Left lung (tissue), 10 donors: ENCODE results near the gene WNT11. TPM values are rescaled to one million over a fixed set of nuclear protein-coding genes. Genes with fewer than 3 reads are reported as not detected.
A peak's percentile ranks its signal among the peaks of the same experiment; 100 is the strongest.

ENCODE experiments used
- ATAC-seq: fragments of 200-7000 bp; cut with Tn5 transposase; one replicate; pipeline ENCODE4 v1.9.1; 2020; ENCODE audit warnings: moderate library complexity
- DNase-seq, 4 donors: peaks; one replicate each; pipeline ENCODE4 v3.0.0-alpha.2; 2013 to 2020
- H3K27ac ChIP-seq, 2 donors: fragments of 200-600 bp; sonication (generic) in 1 of 2; one replicate each; pipeline versions ENCODE4 v1.5.0 to v1.8.0; 2020 to 2021
- H3K27me3 ChIP-seq, 2 donors: fragments of 200-600 bp; sonication (generic) in 1 of 2; one replicate each; pipeline versions ENCODE4 v1.5.0 to v1.8.0; 2020 to 2021
- H3K36me3 ChIP-seq, 2 donors: fragments of 200-600 bp; sonication (generic) in 1 of 2; one replicate each; pipeline versions ENCODE4 v1.5.0 to v1.8.0; 2020 to 2021
- H3K4me1 ChIP-seq, 2 donors: fragments of 200-600 bp; one replicate each; pipeline ENCODE4 v1.8.0; 2021
- H3K4me3 ChIP-seq, 2 donors: fragments of 200-600 bp; sonication (generic) in 1 of 2; one replicate each; pipeline versions ENCODE4 v1.5.0 to v1.8.0; 2020 to 2021; ENCODE audit warnings: mild to moderate bottlenecking in 1 of 2
- H3K9me3 ChIP-seq, 2 donors: fragments of 200-600 bp; sonication (generic) in 1 of 2; one replicate each; pipeline versions ENCODE4 v1.5.0 to v1.8.0; 2020 to 2021
- intact Hi-C, 2 donors: fragments of 100-400 bp; cut with DNase I; formaldehyde crosslinking; loops; one replicate each; pipeline versions ENCODE4 v1.11.2 to v1.14.2; 2022
- polyA plus RNA-seq, 6 donors: library from polyadenylated mRNA; unstranded; fragments of 120-200 nt; gene quantifications; one replicate each; pipeline ENCODE4 v1.2.1, GENCODE V29; 2013; ENCODE audit not compliant: insufficient read length in 6 of 6
- total RNA-seq, 2 donors: library from RNA; stranded (reverse); fragmentation: NEBNext Ultra II Directional; extraction: Animal tissue kit (Norgen Biotek cat#: 25700); gene quantifications; one replicate each; pipeline ENCODE4 v1.2.1, GENCODE V29; 2021
- TF ChIP-seq, protein P1 (sequence below), 2 donors: fragments of 200-600 bp; sonication (generic) in 1 of 2; IDR thresholded peaks; one replicate each; pipeline versions ENCODE4 v1.5.0 to v1.8.0; 2021; ENCODE audit warnings: antibody characterized with exemption in 2 of 2
- donor health status: DM: no; HTN: yes; CAD: no.
- donor health status: DM: no; HTN: no; CAD: no.

WNT11 gene
- total and polyA plus RNA-seq, 8 donors, result 1.3 to 64.0 (median 54.3) TPM

DNA sequence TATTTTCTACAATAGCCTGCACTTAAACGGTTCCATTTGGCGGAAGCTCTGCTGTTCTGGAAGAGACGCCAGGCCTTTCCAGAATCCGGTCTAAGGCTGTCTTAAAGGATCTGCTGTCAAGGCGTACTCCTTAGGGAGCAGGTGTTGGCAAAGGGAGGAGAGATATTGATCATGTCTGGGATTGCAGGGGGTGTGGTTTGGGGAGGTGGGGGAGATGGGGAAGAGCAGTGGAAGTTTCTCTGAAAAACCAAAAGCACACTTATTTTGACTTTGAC, 22.5 kb upstream of the WNT11 start:
- H3K9me3 ChIP-seq, result no peaks in the 10 kb centered on the region
- no peaks in the 10 kb centered on the region for H3K36me3 ChIP-seq
- H3K4me1 ChIP-seq, result peaks cover 0 to 4% of the 10 kb centered on the region in 2 donors
- no peak overlapping the region for H3K27ac ChIP-seq
- DNase-seq, result no peak
- TF ChIP-seq, protein P1, sequence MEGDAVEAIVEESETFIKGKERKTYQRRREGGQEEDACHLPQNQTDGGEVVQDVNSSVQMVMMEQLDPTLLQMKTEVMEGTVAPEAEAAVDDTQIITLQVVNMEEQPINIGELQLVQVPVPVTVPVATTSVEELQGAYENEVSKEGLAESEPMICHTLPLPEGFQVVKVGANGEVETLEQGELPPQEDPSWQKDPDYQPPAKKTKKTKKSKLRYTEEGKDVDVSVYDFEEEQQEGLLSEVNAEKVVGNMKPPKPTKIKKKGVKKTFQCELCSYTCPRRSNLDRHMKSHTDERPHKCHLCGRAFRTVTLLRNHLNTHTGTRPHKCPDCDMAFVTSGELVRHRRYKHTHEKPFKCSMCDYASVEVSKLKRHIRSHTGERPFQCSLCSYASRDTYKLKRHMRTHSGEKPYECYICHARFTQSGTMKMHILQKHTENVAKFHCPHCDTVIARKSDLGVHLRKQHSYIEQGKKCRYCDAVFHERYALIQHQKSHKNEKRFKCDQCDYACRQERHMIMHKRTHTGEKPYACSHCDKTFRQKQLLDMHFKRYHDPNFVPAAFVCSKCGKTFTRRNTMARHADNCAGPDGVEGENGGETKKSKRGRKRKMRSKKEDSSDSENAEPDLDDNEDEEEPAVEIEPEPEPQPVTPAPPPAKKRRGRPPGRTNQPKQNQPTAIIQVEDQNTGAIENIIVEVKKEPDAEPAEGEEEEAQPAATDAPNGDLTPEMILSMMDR (IDR thresholded peaks at IDR 0.05), result no peak
- H3K27me3 ChIP-seq, result no peaks in the 10 kb centered on the region
- no peak overlapping the region for H3K4me3 ChIP-seq
- intact Hi-C loops, result no loop called here
- no peak for ATAC-seq

DNA sequence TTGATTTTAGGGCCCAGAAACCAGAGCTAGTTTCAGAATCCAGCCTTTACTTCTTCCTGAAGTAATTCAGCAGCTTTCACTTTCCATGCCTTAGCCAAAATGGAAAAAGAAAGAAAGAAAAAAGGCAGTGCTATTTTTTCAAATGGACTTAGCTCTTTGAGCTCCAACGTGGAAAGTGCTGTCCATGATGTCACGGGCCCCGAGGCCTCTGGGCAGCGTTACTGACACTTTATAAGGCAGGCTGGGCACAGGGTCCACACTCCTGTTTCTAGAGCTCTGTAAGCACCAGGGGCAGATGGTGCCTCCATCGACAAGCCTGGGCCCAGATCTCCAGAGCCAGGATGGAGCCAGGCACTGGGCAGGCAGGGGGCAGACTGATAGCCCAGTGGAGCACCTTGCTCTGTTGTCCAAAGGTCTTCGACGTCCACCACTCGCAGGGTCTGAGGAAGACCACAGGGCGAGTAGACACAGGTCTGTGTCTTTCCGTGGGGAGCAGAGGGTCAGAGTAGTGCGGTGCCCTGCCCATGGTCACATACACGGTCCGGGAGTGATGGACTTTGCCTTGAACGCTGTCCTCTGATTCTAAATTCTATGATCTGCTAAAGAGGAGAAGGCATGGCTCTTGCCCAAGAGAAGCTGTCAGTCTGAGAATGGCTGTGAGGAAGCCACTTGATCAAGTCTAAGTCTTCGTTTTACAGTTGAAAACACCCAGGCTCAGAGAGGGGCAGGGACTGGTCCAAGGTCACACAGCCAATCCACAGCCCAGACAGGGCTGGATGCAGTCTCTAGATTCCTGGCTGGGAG, 22.0 kb upstream of the WNT11 start:
- no peak overlapping the region for H3K4me3 ChIP-seq
- H3K27me3 ChIP-seq, result no peaks in the 10 kb centered on the region
- DNase-seq, result peak in 1 of 4 donors; percentile 31
- H3K9me3 ChIP-seq, result no peaks in the 10 kb centered on the region
- TF ChIP-seq, protein P1 (IDR thresholded peaks at IDR 0.05), result no peak
- no peaks in the 10 kb centered on the region for H3K36me3 ChIP-seq
- no peaks in the 10 kb centered on the region for H3K4me1 ChIP-seq
- intact Hi-C loops, result no loop called here
- H3K27ac ChIP-seq, result no peak overlapping the region
- ATAC-seq, result no peak

DNA sequence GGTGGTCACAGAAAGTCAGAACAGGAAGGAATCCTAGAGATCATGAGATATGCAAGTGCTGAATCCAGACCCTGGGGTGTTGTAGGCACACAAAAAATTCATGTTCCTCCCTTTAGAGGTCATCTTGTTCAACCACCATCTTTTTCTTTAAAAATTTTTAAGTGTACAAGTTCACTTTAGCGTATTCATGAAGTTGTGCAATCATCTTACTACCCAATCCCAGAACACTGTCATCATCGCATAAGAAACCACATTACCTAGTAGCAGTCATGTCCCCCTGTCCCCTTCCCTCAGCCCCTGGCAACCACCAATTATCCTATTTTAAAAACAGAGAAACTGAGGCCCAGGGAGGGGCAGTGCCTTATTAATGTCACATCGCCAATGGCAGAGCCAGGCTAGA, 20.3 kb upstream of the WNT11 start:
- no peak overlapping the region for H3K27ac ChIP-seq
- DNase-seq, result no peak
- no peaks in the 10 kb centered on the region for H3K9me3 ChIP-seq
- no peak overlapping the region for H3K4me3 ChIP-seq
- H3K36me3 ChIP-seq, result no peaks in the 10 kb centered on the region
- ATAC-seq, result no peak
- TF ChIP-seq, protein P1 (IDR thresholded peaks at IDR 0.05), result no peak
- H3K27me3 ChIP-seq, result no peaks in the 10 kb centered on the region
- H3K4me1 ChIP-seq, result no peaks in the 10 kb centered on the region
- intact Hi-C loops, result no loop called here

DNA sequence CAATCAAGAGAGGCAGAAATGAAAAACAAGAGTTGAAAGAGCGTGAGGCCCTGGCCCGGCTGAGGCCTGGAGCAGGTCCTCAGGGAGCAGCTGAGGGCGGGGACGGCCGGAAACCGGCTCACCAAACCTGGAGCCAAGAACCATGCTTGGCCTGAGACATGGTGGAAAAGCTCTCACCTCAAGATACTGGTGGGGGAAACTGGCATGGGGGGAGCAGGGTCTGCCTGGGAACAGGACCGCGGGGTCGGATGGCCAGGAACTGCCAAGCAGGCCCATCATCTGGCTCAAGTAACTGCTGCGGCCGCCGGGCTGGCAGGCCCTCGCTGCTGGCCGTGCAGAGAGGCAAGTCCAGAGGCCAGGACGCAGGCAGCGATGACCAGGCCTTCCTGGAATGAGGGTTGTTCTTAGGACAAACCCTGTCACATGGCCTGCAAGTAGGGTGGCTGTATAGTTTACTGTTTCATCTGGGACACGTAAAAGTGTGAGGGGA, 18.9 kb upstream of the WNT11 start:
- no peaks in the 10 kb centered on the region for H3K36me3 ChIP-seq
- intact Hi-C loops, result no loop called here
- H3K4me1 ChIP-seq, result no peaks in the 10 kb centered on the region
- H3K27ac ChIP-seq, result no peak overlapping the region
- TF ChIP-seq, protein P1 (IDR thresholded peaks at IDR 0.05), result no peak
- DNase-seq (peak in 1 of 4 donors; percentile 69), ATAC-seq (no peak)
- H3K4me3 ChIP-seq, result no peak overlapping the region
- no peaks in the 10 kb centered on the region for H3K27me3 ChIP-seq
- no peaks in the 10 kb centered on the region for H3K9me3 ChIP-seq

DNA sequence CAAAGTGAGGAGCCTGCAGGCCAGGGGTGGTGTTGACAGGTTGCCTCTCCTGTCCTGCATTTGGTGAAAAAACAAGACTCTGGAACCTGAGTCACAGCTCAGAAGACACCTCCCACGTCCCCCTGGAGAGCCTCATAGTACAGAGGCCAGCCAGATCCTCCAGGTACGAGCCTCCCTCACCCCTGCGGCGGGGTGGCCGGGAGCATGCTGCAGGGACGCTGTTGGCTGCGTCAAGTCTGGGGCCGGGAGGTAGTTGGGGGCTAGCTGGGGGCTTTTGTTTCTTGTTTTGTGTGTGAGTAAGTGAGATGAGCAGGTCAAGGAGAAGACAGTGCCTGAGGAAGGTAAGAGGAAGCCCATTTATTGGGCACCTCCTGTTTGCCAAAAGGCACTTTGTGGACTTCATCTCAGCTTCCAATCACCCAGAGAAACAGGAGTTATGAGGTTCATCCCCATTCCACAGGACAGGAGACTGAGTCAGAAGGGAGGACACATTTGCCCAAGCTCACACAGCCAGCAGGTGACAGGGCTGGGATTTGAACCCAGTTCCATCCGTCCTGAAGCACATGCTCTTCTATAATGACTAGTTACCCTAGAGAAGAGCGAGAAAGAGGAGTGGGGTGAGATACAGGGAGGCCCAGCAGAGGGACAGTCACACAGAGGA, 18.3 kb upstream of the WNT11 start:
- ATAC-seq (no peak), DNase-seq (peak in 1 of 4 donors; percentile 72)
- H3K36me3 ChIP-seq, result no peaks in the 10 kb centered on the region
- H3K27me3 ChIP-seq, result no peaks in the 10 kb centered on the region
- no peaks in the 10 kb centered on the region for H3K4me1 ChIP-seq
- no peaks in the 10 kb centered on the region for H3K9me3 ChIP-seq
- H3K4me3 ChIP-seq, result no peak overlapping the region
- H3K27ac ChIP-seq, result no peak overlapping the region
- TF ChIP-seq, protein P1 (IDR thresholded peaks at IDR 0.05), result no peak
- intact Hi-C loops, result no loop called here
